AG10803 (cell line): ENCODE data around the gene KMT5B.
A peak's percentile ranks its signal among the peaks of the same experiment; 100 is the strongest.

Source experiments
- DNase-seq: peaks from one replicate; pipeline ENCODE4 v3.0.0; 2010; ENCODE audit warnings: low read depth
- H3K4me3 ChIP-seq: 2 replicates; pipeline ENCODE4 v1.5.1; 2011; ENCODE audit warnings: mild to moderate bottlenecking, low read length, control low read depth
- TF ChIP-seq, protein P1 (sequence below): conservative IDR thresholded peaks from 2 replicates; pipeline ENCODE4 v1.5.1; 2011; ENCODE audit warnings: mild to moderate bottlenecking, low read length, control low read depth, inconsistent platforms

The KMT5B gene

DNA sequence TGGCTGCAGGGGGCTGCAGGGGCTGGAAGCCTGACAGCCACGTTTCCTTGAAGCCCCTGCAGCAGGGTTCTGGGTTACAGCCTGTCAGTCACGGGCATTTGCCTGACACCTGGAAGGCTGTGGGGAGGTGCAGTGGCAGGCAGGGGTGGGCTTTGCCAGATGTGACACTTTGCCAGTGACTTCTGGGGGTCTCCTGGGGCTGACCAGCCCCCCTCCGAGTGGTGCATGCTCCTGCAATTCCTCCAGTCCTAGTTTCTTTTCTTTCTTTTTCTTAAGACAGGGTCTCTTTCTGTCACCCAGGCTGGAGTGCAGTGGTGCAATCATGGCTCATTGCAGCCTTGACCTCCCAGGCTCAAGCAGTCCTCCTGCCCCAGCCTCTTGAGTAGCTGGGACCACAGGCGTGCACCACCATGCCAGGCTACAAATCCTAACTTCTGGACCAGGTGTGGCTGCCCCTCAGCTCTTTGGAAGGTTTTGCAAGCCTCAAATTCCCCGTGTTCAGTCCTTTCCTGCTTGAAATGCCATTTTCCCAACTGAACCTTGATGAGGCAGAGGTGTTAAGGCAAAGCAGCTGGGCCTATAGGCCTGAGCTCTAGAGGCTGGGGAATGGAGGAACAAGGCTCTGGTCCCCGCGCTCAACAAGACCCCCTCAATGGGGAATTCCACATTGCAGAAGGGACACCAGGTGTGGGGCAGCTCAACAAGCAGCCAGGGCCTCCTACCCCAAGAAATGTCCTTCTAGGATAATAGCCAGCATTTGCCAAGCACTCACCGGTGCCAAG lies 71.7 kb downstream of the KMT5B start:
- no peak for DNase-seq
- H3K4me3 ChIP-seq: no peak overlapping the region
- TF ChIP-seq, protein P1, sequence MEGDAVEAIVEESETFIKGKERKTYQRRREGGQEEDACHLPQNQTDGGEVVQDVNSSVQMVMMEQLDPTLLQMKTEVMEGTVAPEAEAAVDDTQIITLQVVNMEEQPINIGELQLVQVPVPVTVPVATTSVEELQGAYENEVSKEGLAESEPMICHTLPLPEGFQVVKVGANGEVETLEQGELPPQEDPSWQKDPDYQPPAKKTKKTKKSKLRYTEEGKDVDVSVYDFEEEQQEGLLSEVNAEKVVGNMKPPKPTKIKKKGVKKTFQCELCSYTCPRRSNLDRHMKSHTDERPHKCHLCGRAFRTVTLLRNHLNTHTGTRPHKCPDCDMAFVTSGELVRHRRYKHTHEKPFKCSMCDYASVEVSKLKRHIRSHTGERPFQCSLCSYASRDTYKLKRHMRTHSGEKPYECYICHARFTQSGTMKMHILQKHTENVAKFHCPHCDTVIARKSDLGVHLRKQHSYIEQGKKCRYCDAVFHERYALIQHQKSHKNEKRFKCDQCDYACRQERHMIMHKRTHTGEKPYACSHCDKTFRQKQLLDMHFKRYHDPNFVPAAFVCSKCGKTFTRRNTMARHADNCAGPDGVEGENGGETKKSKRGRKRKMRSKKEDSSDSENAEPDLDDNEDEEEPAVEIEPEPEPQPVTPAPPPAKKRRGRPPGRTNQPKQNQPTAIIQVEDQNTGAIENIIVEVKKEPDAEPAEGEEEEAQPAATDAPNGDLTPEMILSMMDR: no peak

DNA sequence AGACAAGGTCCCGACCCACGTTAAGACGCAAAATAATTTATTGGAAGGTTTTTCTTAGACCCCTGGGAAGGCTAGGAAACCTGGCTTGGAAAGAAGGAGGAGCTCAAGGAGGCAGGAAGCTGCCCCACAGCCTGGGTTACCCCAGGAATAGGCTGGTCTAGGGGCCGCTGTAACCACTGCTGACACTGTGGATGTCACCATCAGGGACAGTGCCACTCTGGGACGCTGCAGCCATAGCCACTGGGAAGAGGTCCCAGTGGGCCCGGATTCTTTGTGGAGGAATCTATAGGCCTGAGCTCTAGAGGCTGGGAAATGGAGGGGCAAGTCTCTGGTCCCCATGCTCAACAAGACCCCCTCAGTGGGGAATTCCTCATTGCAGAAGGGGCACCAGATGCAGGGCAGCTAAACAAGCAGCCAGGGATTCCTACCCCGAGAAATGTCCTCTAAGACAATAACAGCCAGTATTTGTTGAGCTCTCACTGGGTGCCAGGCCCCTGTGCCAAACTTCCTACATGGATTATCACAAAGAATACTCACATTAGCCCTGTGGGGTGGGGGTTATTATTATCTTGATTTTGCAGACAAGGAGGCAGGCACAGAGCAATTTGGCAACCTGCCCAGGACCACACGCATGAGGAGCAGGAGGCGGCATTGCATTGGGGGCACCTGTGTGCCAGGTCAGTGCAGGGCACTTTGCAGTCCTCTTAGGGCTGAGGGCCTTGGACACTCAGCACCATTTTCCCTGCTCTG lies 72.4 kb downstream of the KMT5B start:
- no peak overlapping the region for H3K4me3 ChIP-seq
- DNase-seq: no peak
- TF ChIP-seq, protein P1: no peak

DNA sequence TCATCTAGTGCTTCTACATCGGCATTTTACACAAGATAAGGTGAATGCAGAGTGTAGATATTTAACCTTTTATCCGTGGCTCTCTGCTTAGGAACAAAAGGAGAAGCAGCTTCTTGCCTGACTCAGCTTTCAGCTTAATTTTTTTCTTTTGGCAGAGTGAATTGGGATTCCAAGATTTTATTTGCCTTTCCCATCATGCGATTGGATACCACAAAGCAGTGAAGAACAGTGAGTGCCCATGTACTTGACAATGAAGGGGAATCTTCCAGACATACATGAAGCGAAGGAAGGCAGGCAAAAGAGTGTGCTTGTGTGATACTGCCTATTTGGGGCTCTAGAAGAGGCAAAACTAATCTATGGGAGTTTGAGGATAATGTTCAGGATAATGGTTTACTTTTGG lies 74.9 kb downstream of the KMT5B start:
- TF ChIP-seq, protein P1: no peak
- DNase-seq: no peak
- peak overlapping the region; percentile 26; the same call in 1 of the 2 replicates for H3K4me3 ChIP-seq

DNA sequence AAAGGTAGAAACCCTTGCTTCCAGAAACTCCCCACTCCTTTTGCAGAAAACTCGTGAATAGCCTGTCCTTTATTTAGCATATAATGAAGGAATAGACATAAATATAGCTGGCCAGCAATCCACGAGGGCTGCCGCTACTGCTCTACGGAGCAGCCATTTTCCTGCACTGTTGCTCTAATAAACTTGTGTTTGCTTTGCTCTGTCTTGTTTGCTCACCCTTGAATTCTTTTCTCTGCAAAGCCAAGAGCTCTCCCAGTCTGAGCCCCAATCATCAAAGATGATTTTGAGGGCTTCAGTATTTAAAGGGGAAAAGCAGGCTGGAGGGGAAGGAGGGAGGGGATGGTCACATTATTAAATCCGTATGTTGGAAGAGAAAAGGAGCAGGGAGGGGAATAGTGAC lies 75.3 kb downstream of the KMT5B start:
- DNase-seq: no peak
- TF ChIP-seq, protein P1: no peak

DNA sequence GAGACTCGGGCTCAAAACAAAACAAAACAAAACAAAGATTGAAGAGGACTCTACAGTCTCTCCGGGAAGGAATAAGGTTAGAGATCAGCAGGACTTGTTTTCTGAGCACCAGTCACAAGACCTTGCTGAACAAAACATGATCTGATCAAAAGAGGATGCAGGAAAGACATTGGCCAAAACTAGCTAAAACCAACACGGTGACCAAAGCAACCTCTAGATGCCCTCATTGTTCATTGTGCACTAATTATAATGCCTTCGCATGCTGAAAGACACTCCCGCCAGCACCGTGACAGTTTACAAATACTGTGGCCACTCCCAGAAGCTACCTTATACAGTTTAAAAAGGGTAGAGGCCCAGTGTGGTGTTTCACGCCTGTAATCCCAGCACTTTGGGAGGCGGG lies 76.2 kb downstream of the KMT5B start:
- no peak overlapping the region for H3K4me3 ChIP-seq
- TF ChIP-seq, protein P1: no peak
- no peak for DNase-seq

More for the DNA sequence above, 75.3 kb downstream of the KMT5B start:
- peak overlapping the region; percentile 26 for H3K4me3 ChIP-seq

DNA sequence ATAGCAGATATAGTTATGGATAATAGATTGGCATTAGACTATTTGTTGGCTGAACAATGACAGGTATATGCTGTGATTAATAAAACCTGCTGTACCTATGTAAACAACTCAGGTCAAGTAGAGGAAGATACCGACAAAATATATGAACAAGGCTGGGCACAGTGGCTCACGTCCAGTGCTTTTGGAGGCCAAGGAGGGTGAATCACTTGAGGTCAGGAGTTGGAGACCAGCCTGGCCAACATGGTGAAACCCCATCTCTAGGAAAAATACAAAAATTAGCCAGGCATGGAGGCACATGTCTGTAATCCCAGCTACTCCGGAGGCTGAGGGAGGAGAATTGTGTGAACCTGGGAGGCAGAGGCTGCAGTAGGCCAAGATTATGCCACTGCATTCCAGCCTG lies 77.9 kb downstream of the KMT5B start:
- H3K4me3 ChIP-seq: no peak overlapping the region
- DNase-seq: no peak
- TF ChIP-seq, protein P1: no peak

DNA sequence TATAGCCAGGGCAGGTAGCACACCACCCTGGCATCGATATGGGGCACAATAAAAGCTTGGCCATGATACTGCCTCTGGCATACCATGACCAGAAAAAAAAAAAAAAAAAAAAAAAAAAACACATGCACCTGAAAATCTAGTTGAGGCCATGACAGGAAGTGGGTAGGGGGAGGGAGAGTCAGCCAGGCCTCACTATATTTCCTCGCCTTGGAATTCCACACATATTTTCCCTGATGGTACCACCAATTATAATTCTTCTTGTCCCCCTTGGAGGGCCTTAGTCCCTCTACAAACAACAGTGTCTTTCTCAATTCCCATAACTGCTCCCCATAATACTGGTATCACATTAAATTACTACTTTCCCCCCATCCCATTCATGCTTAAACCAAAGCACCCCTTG lies 79.3 kb downstream of the KMT5B start:
- no peak overlapping the region for H3K4me3 ChIP-seq
- no peak for DNase-seq
- TF ChIP-seq, protein P1: no peak
